ENCODE results near the gene PRRG4.
"Not testable (repeated sequence)": the region's sequence is repeated elsewhere in the genome, so short reads cannot be mapped to it uniquely, and the experiment has no call there.

PRRG4 gene

GRCh38 chr11:32830796-32831195 lies 1.1 kb downstream of the PRRG4 start:
- DNase-seq (ENCODE audit: low read depth), result no peak

- DNase-seq (ENCODE audit: low read depth), result no peak
These were observed 1.5 kb downstream of the PRRG4 start for GRCh38 chr11:32831221-32831620.

GRCh38 chr11:32833921-32834320 lies 4.2 kb downstream of the PRRG4 start:
- no peak for DNase-seq (ENCODE audit: low read depth)

- no peak for DNase-seq (ENCODE audit: low read depth)
These were observed 7.2 kb downstream of the PRRG4 start for GRCh38 chr11:32836946-32837345.

GRCh38 chr11:32838505-32839274 lies 9.0 kb downstream of the PRRG4 start:
- DNase-seq (ENCODE audit: low read depth), result peak; percentile 67

GRCh38 chr11:32839308-32839707 lies 9.6 kb downstream of the PRRG4 start:
- DNase-seq (ENCODE audit: low read depth), result no peak

- no peak for DNase-seq (ENCODE audit: low read depth)
These were observed 10.9 kb downstream of the PRRG4 start for GRCh38 chr11:32840587-32840986.

GRCh38 chr11:32843544-32843943 lies 13.8 kb downstream of the PRRG4 start:
- no peak for DNase-seq (ENCODE audit: low read depth)

- no peak for DNase-seq (ENCODE audit: low read depth)
These were observed 17.8 kb downstream of the PRRG4 start for GRCh38 chr11:32847511-32847910.

- no peak for DNase-seq (ENCODE audit: low read depth)
These were observed 20.0 kb downstream of the PRRG4 start for GRCh38 chr11:32849761-32850160.

GRCh38 chr11:32851251-32851650 lies 21.5 kb downstream of the PRRG4 start:
- no peak for DNase-seq (ENCODE audit: low read depth)

GRCh38 chr11:32852207-32852606 lies 22.5 kb downstream of the PRRG4 start:
- DNase-seq (ENCODE audit: low read depth), result peak; percentile 87

- DNase-seq (ENCODE audit: low read depth), result no peak
These were observed 25.9 kb downstream of the PRRG4 start for GRCh38 chr11:32855601-32856000.

- DNase-seq (ENCODE audit: low read depth), result no peak
These were observed 29.0 kb downstream of the PRRG4 start for GRCh38 chr11:32858731-32859130.

- DNase-seq (ENCODE audit: low read depth), result no peak
These were observed 32.3 kb downstream of the PRRG4 start for GRCh38 chr11:32861850-32862577.

- DNase-seq (ENCODE audit: low read depth), result no peak
These were observed 34.8 kb downstream of the PRRG4 start for GRCh38 chr11:32864555-32864954.

- DNase-seq (ENCODE audit: low read depth), result not testable (repeated sequence)
These were observed 39.0 kb downstream of the PRRG4 start for GRCh38 chr11:32868752-32869151.

GRCh38 chr11:32870676-32871075 lies 40.9 kb downstream of the PRRG4 start:
- DNase-seq (ENCODE audit: low read depth), result no peak

- DNase-seq (ENCODE audit: low read depth), result no peak
These were observed 44.4 kb downstream of the PRRG4 start for GRCh38 chr11:32874132-32874531.

- DNase-seq (ENCODE audit: low read depth), result peak; percentile 25
These were observed 51.6 kb downstream of the PRRG4 start for GRCh38 chr11:32881286-32881685.

GRCh38 chr11:32883421-32883820 lies 53.7 kb downstream of the PRRG4 start:
- no peak for DNase-seq (ENCODE audit: low read depth)

GRCh38 chr11:32884023-32884422 lies 54.3 kb downstream of the PRRG4 start:
- DNase-seq (ENCODE audit: low read depth), result no peak

- peak; percentile 25 for DNase-seq (ENCODE audit: low read depth)
These were observed 55.1 kb downstream of the PRRG4 start for GRCh38 chr11:32884770-32885384.

Measured in amniotic epithelial cell (primary cell).